NCI-H1105 (cell line): Measurements from ENCODE around the gene RBM25.

Experiments used
- DNase-seq: peaks from one replicate; lab custom pipeline; 2025; lab: John Stamatoyannopoulos, UW

The RBM25 gene

GRCh38 chr14:73102806-73103497, 44.6 kb downstream of the RBM25 start:
- no peak for DNase-seq

- no peak for DNase-seq
These were observed 46.7 kb downstream of the RBM25 start for GRCh38 chr14:73105050-73105449.

- no peak for DNase-seq
These were observed 47.4 kb downstream of the RBM25 start for GRCh38 chr14:73105727-73106126.

GRCh38 chr14:73116079-73116665, 57.8 kb downstream of the RBM25 start:
- DNase-seq = no peak

GRCh38 chr14:73124180-73124894, 66.0 kb downstream of the RBM25 start:
- DNase-seq = no peak

GRCh38 chr14:73125169-73125588, 66.8 kb downstream of the RBM25 start:
- DNase-seq = no peak

GRCh38 chr14:73125746-73126145, 67.4 kb downstream of the RBM25 start:
- no peak for DNase-seq

GRCh38 chr14:73133795-73134194, 75.5 kb downstream of the RBM25 start:
- DNase-seq = no peak

GRCh38 chr14:73136085-73136386, 77.7 kb downstream of the RBM25 start:
- no peak for DNase-seq

GRCh38 chr14:73136387-73137225, 78.3 kb downstream of the RBM25 start, which contains the start of gene PSEN1:
PSEN1 (plus strand) TSS chr14:73136507; CDS start chr14:73148020, 11,513 bp downstream.
- peak; percentile 91 for DNase-seq

GRCh38 chr14:73140811-73141323, 82.5 kb downstream of the RBM25 start:
- no peak for DNase-seq

- no peak for DNase-seq
These were observed 83.9 kb downstream of the RBM25 start for GRCh38 chr14:73142216-73142615.

- no peak for DNase-seq
These were observed 84.7 kb downstream of the RBM25 start for GRCh38 chr14:73143003-73143402.

GRCh38 chr14:73143617-73144016, 85.3 kb downstream of the RBM25 start:
- no peak for DNase-seq

- no peak for DNase-seq
These were observed 87.0 kb downstream of the RBM25 start for GRCh38 chr14:73145371-73145770.

GRCh38 chr14:73146111-73146510, 87.8 kb downstream of the RBM25 start:
- DNase-seq = no peak

- no peak for DNase-seq
These were observed 91.4 kb downstream of the RBM25 start for GRCh38 chr14:73149753-73150152.

- DNase-seq = no peak
These were observed 94.9 kb downstream of the RBM25 start for GRCh38 chr14:73153272-73153671.

- DNase-seq = no peak
These were observed 103.9 kb downstream of the RBM25 start for GRCh38 chr14:73162251-73162650.

- DNase-seq = no peak
These were observed 108.1 kb downstream of the RBM25 start for GRCh38 chr14:73166399-73166798.

GRCh38 chr14:73167727-73168126, 109.4 kb downstream of the RBM25 start:
- DNase-seq = no peak

- DNase-seq = no peak
These were observed 109.9 kb downstream of the RBM25 start for GRCh38 chr14:73168274-73168673.
